Fibroblast of lung (primary cell): ENCODE measurements around the gene GJD3. TPM values are rescaled to one million over a fixed set of nuclear protein-coding genes. Genes with fewer than 3 reads are reported as not detected.

Experiments
- DNase-seq, 2 donors: peaks; one replicate each; pipeline versions ENCODE4 v3.0.0 to v3.0.0-alpha.2; 2010; ENCODE audit warnings: low read depth in 2 of 2
- H2AFZ ChIP-seq: 2 replicates; pipeline ENCODE4 v1.5.1; 2012; ENCODE audit warnings: low read length, control low read depth, inconsistent platforms
- H3K27ac ChIP-seq: 2 replicates; pipeline ENCODE4 v1.5.1; 2011; ENCODE audit warnings: low read length, control low read depth; ENCODE audit not compliant: insufficient read depth
- H3K27me3 ChIP-seq: 2 replicates; pipeline ENCODE4 v1.5.1; 2011; ENCODE audit warnings: mild to moderate bottlenecking, low read length; ENCODE audit not compliant: control insufficient read depth, insufficient read depth
- H3K36me3 ChIP-seq: 2 replicates; pipeline ENCODE4 v1.5.1; 2011; ENCODE audit warnings: low read length; ENCODE audit not compliant: control insufficient read depth, insufficient read depth
- H3K4me1 ChIP-seq: 2 replicates; pipeline ENCODE4 v1.5.1; 2011; ENCODE audit warnings: low read length; ENCODE audit not compliant: control insufficient read depth, insufficient read depth; ENCODE audit errors: extremely low read depth
- H3K4me2 ChIP-seq: 2 replicates; pipeline ENCODE4 v1.5.1; 2011; ENCODE audit warnings: low read length, control low read depth; ENCODE audit not compliant: insufficient read depth; ENCODE audit errors: extremely low read depth
- H3K4me3 ChIP-seq, 4 experiments: fragments of 200-600 bp in 1 of 4; sonication (generic) in 1 of 4; replicated peaks in 1 of 4; 2 replicates each; pipeline ENCODE4 v1.5.1; 2011 to 2016; ENCODE audit warnings: low read length in 4 of 4, low read depth in 3 of 4, mild to moderate bottlenecking in 3 of 4, control low read depth in 2 of 4, inconsistent platforms in 1 of 4, mixed read lengths in 1 of 4; ENCODE audit not compliant: insufficient read depth in 1 of 4; ENCODE audit errors: control extremely low read depth in 1 of 4
- H3K79me2 ChIP-seq: 2 replicates; pipeline ENCODE4 v1.5.1; 2012; ENCODE audit warnings: mild to moderate bottlenecking, low read length, inconsistent platforms; ENCODE audit not compliant: control insufficient read depth, insufficient read depth
- H3K9ac ChIP-seq: 2 replicates; pipeline ENCODE4 v1.5.1; 2011; ENCODE audit warnings: mild to moderate bottlenecking, low read length, control low read depth; ENCODE audit not compliant: insufficient read depth
- H3K9me3 ChIP-seq: 2 replicates; pipeline ENCODE4 v1.5.1; 2012; ENCODE audit warnings: low read depth, low read length; ENCODE audit not compliant: control insufficient read depth, insufficient read depth
- H4K20me1 ChIP-seq: 2 replicates; pipeline ENCODE4 v1.5.1; 2011; ENCODE audit warnings: low read length; ENCODE audit not compliant: control insufficient read depth, insufficient read depth; ENCODE audit errors: extremely low read depth
- EZH2 ChIP-seq: IDR thresholded peaks from 2 replicates; pipeline ENCODE4 v1.5.1; 2012; ENCODE audit warnings: low read length, control low read depth, mild to moderate bottlenecking; ENCODE audit errors: missing control alignments
- polyA plus RNA-seq, 2 donors: library from polyadenylated mRNA; depleted of rRNA in 1 of 2; stranded (reverse) in 1 of 2; unstranded in 1 of 2; fragments of >200 nt; gene quantifications; 2 replicates each; pipeline ENCODE4 v1.2.1, GENCODE V29; 2011 to 2012; ENCODE audit warnings: missing spikeins in 1 of 2
- total RNA-seq: library from RNA; depleted of rRNA; stranded (reverse); fragments of >200 nt; gene quantifications from 2 replicates; pipeline ENCODE4 v1.2.1, GENCODE V29; 2014
- TF ChIP-seq, protein P1 (sequence below), 2 donors: IDR thresholded peaks in 1 of 2; conservative IDR thresholded peaks in 1 of 2; 1 replicate in 1 of 2; 2 replicates in 1 of 2; pipeline ENCODE4 v1.5.1; 2011 to 2012; ENCODE audit warnings: low read length in 2 of 2, control low read depth in 1 of 2, inconsistent platforms in 1 of 2, low read depth in 1 of 2, mild to moderate bottlenecking in 1 of 2

GJD3 gene
- total and polyA plus RNA-seq, 2 donors (not counting 1 experiment from before 2014, with no cell fraction given) = 0.99 to 4.3 TPM

DNA sequence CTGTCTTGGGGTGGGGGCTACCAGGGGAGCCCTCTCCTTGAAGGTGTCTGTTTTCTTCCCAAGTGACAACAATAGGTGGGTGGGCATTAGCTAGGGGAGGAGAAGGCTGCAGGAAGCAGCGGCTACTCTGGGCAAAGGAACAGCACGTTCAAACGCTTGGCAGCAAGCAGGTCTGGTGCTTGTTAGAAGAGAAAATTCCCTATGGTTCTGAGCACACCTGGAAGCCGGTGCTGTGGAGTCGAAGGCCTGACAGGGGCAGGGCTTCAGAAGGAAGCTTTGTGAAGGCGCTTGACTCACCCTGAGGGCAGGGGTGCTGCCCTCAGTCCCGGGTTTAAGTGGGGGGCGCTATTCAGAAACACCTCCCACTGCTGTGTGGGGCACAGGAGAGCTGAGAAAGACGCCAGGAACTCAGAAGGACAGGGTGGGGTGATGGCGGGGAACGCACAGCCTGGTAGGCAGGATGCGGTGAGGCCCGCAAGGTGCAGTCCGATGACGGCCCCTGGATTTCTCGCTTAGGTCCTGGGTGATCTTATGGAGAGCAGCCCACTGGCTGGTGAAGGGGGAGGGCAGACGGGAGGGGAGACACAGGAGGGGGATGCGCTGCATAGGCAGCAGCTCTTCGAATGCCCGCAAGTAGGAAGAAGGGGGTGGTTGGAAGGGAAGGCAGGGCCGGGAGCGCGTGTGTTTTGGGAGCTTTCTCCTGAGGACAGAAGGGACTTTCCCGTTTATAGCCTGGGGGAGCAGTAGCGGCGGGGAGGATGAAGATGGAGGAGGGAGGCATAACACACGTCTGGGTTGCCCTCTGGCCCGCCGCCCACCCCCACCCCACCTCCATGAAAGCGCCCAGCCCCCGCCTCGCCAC, 3.2 kb downstream of the GJD3 start:
- DNase-seq = no peak
- Histone ChIP-seq H3K36me3 (peaks cover 1% of the 10 kb centered on the region), H2AFZ (no peak overlapping the region), H3K9me3 (no peaks in the 10 kb centered on the region), H3K79me2 (no peaks in the 10 kb centered on the region), H3K4me2 (no peak overlapping the region), H3K4me3 (no peak overlapping the region), H3K9ac (no peak overlapping the region), H3K27ac (no peak overlapping the region), H4K20me1 (no peaks in the 10 kb centered on the region), H3K4me1 (peaks cover 7% of the 10 kb centered on the region), H3K27me3 (no peaks in the 10 kb centered on the region)
- TF ChIP-seq EZH2 = no peak
- TF ChIP-seq, protein P1, sequence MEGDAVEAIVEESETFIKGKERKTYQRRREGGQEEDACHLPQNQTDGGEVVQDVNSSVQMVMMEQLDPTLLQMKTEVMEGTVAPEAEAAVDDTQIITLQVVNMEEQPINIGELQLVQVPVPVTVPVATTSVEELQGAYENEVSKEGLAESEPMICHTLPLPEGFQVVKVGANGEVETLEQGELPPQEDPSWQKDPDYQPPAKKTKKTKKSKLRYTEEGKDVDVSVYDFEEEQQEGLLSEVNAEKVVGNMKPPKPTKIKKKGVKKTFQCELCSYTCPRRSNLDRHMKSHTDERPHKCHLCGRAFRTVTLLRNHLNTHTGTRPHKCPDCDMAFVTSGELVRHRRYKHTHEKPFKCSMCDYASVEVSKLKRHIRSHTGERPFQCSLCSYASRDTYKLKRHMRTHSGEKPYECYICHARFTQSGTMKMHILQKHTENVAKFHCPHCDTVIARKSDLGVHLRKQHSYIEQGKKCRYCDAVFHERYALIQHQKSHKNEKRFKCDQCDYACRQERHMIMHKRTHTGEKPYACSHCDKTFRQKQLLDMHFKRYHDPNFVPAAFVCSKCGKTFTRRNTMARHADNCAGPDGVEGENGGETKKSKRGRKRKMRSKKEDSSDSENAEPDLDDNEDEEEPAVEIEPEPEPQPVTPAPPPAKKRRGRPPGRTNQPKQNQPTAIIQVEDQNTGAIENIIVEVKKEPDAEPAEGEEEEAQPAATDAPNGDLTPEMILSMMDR (conservative IDR thresholded peaks at IDR 0.05 in 1 of 2, IDR thresholded peaks at IDR 0.05 in 1 of 2; ENCODE audit: low read depth in 1 of 2, low read length in 2 of 2) = no peak

DNA sequence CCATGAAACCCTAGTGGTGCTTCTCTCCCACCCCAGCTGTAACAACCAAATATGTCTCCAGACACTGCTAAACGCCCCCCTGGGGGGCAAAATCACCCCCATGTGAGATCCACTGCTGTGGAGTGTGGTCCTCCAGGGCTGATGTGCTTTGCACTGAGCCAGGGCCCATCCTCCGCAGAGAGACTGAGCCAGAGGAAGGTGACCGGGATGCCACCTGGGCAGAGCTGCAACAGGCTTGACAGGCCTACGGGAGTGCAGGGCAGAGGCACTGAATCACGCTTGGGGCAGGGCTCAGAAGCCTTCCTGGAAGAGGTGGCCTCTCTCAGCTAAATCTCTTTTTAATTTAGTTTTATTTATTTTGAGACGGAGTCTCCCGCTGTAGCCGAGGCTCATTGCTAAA, 4.4 kb downstream of the GJD3 start:
- Histone ChIP-seq H3K4me2 (no peak overlapping the region), H3K9me3 (no peaks in the 10 kb centered on the region), H3K27ac (no peak overlapping the region), H2AFZ (no peak overlapping the region), H3K4me1 (peaks cover 12% of the 10 kb centered on the region), H3K79me2 (no peaks in the 10 kb centered on the region), H3K9ac (no peak overlapping the region), H3K36me3 (peaks cover 9% of the 10 kb centered on the region), H3K4me3 (no peak overlapping the region), H3K27me3 (no peaks in the 10 kb centered on the region), H4K20me1 (no peaks in the 10 kb centered on the region)
- DNase-seq = no peak
- TF ChIP-seq EZH2 = no peak

DNA sequence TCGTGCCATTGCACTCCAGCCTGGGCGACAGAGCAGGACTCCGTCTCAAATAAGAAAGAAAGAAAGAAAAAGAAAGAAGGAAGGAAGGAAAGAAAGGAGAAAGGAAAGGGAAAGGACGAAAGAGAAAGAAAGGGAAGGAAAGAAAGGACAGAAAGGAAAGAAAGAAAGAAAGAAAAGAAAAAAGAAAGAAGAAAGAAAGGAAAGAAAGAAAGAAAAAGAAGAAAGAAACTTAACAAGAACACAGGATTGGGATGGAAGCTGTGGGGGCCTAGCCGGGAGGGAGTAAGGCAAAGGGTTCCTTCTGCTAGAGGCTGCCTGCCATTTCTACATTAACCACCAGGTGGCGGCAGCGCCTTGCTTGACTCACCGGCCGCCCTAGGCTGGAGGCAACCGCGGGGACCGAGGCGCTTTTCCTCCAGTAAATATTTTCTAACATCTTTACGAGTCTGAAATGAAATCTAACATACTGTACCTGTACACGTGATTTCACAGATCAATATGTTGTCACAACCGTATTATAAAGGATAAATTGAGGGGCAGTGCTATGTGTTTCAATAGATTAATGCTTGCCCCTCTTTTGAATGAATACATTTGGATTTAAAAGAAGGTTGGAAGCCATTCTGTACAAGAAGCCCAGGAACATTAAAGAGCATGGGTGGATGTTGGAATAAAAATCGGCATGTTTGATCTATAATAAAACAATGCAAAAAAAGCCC, 6.1 kb downstream of the GJD3 start:
- H3K27ac ChIP-seq = peak overlapping the region; percentile 1
- no peak for TF ChIP-seq EZH2
- TF ChIP-seq, protein P1 (conservative IDR thresholded peaks at IDR 0.05 in 1 of 2, IDR thresholded peaks at IDR 0.05 in 1 of 2; ENCODE audit: low read depth in 1 of 2, low read length in 2 of 2) = peak; percentile 89 to 92
- peak; percentile 67 to 85 for DNase-seq
- peak overlapping the region; percentile 13 for H3K9ac ChIP-seq
- H2AFZ ChIP-seq = peak overlapping the region; percentile 15
- no peaks in the 10 kb centered on the region for H4K20me1 ChIP-seq
- H3K4me1 ChIP-seq = peaks cover 8% of the 10 kb centered on the region
- peak overlapping the region in 2 of 4 experiments; percentile 3 to 21 for H3K4me3 ChIP-seq
- H3K36me3 ChIP-seq = peaks cover 12% of the 10 kb centered on the region
- no peaks in the 10 kb centered on the region for H3K79me2 ChIP-seq
- peak overlapping the region; percentile 75 for H3K4me2 ChIP-seq
- no peaks in the 10 kb centered on the region for H3K9me3 ChIP-seq
- no peaks in the 10 kb centered on the region for H3K27me3 ChIP-seq
